Nephron (organoid): ENCODE data around the gene MYH3.

Source experiments
- H3K27ac Mint-ChIP-seq, 3 experiments: 2 replicates each; pipeline ENCODE4 v1.8.0; 2020; ENCODE audit warnings: mixed read lengths in 3 of 3, mild to moderate bottlenecking in 2 of 3, moderate library complexity in 1 of 3
- H3K27me3 Mint-ChIP-seq: 2 replicates; pipeline ENCODE4 v1.8.0; 2021; ENCODE audit warnings: low read depth, mild to moderate bottlenecking, moderate library complexity, mixed read lengths
- H3K36me3 Mint-ChIP-seq: 2 replicates; pipeline ENCODE4 v1.8.0; 2020; ENCODE audit warnings: low read depth, mixed read lengths
- H3K4me1 Mint-ChIP-seq: 2 replicates; pipeline ENCODE4 v1.8.0; 2020; ENCODE audit warnings: mixed read lengths
- H3K4me3 Mint-ChIP-seq, 3 experiments: 2 replicates each; pipeline ENCODE4 v1.8.0; 2020; ENCODE audit warnings: mild to moderate bottlenecking in 3 of 3, mixed read lengths in 3 of 3, moderate library complexity in 2 of 3
- H3K9me3 Mint-ChIP-seq: 2 replicates; pipeline ENCODE4 v1.8.0; 2020; ENCODE audit warnings: mixed read lengths
- TF ChIP-seq, protein P1 (sequence below), 3 experiments: fragments of 200-600 bp; sonication (generic); IDR thresholded peaks; one replicate each; pipeline ENCODE4 v1.5.0; 2021; ENCODE audit warnings: antibody characterized with exemption in 3 of 3; ENCODE audit not compliant: unreplicated experiment in 3 of 3

Gene MYH3

DNA sequence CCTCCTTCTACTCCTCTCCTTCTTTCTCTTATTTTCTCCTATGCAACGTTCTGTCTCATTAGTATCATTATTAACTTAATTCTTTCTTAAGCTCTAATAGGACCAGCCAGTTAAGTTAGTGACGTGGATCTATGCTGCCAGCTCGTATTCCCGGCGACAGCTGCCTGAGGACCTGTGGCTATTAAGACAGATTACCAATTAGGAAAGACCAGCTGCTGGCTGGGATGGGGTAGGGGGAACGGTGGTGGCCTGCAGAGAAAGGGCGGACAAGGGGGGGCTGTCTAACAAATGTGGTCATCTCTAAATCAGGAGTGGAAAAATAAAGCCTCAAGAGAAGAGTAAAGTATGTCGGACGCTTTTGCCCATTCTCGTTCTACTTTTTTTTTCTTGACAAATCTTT lies 770 bp upstream of the MYH3 start:
- H3K4me3 Mint-ChIP-seq = peak overlapping the region in 2 of 3 experiments; percentile 62 to 75
- peaks cover 7% of the 10 kb centered on the region for H3K27me3 Mint-ChIP-seq
- H3K36me3 Mint-ChIP-seq = peaks cover 6% of the 10 kb centered on the region
- H3K4me1 Mint-ChIP-seq = peaks cover 38% of the 10 kb centered on the region
- H3K9me3 Mint-ChIP-seq = no peaks in the 10 kb centered on the region
- TF ChIP-seq, protein P1, sequence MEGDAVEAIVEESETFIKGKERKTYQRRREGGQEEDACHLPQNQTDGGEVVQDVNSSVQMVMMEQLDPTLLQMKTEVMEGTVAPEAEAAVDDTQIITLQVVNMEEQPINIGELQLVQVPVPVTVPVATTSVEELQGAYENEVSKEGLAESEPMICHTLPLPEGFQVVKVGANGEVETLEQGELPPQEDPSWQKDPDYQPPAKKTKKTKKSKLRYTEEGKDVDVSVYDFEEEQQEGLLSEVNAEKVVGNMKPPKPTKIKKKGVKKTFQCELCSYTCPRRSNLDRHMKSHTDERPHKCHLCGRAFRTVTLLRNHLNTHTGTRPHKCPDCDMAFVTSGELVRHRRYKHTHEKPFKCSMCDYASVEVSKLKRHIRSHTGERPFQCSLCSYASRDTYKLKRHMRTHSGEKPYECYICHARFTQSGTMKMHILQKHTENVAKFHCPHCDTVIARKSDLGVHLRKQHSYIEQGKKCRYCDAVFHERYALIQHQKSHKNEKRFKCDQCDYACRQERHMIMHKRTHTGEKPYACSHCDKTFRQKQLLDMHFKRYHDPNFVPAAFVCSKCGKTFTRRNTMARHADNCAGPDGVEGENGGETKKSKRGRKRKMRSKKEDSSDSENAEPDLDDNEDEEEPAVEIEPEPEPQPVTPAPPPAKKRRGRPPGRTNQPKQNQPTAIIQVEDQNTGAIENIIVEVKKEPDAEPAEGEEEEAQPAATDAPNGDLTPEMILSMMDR (IDR thresholded peaks at IDR 0.05; ENCODE audit: unreplicated experiment in 3 of 3) = no peak
- peak overlapping the region; percentile 3 to 72 (median 22) for H3K27ac Mint-ChIP-seq

DNA sequence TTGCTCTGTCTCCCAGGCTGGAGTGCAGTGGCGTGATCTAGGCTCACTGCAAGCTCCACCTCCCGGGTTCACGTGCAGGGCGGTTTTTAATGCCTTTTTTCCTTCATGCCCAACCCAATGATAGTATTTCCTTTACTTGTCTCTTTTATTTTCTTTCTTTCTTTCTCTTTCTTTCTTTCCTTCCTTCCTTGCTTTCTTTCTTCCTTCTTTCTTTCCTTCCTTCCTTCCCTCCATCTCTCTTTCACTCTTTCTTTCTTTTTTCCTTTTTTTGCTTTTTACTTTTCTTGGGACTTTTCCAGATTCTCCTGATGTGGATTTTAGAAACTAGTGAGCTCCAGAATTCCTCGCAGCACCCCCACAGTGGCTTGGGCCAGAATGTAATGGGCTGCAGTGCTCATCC lies 3.1 kb downstream of the MYH3 start:
- Mint-ChIP-seq H3K27ac (peak overlapping the region in 1 of 3 experiments; percentile 34), H3K9me3 (no peaks in the 10 kb centered on the region), H3K36me3 (no peaks in the 10 kb centered on the region), H3K27me3 (peaks cover 7% of the 10 kb centered on the region), H3K4me3 (peak overlapping the region; percentile 6 to 86 (median 69)), H3K4me1 (peaks cover 34% of the 10 kb centered on the region)
- TF ChIP-seq, protein P1 (IDR thresholded peaks at IDR 0.05; ENCODE audit: unreplicated experiment in 3 of 3) = no peak

DNA sequence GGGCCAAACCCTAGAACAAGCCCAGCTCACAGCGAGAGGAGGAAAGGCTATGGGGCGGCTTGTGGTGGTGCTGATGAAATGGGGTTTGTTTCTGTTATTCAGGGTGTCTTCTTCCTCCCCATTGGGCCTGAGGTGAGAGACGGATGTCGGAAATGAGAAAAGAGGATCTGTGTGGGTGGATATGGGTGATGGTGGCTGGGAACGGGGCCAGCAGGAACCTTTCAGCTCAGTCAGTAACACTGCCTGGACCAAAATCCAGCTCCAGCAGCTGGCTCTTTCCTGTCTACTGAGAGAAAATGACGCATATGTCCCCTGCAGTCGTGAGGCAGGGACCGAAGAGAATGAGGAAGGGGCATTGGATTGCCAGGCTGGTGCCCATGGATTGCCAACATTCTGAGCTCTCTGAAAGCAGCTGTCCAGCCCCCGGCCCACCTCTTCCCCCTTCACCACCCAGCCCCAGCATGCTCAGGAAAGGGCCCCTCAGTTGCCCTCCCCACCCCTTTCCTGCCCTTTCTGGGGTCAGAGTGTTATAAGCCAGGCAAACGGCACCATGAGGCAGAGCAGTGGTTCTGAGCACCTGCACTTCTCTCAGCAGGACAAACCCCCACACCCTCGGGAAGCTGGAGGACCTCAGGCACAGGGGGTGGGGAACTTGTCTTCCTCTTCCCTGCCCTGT lies 4.0 kb downstream of the MYH3 start:
- Mint-ChIP-seq H3K27me3 (peaks cover 7% of the 10 kb centered on the region), H3K27ac (peak overlapping the region in 2 of 3 experiments; percentile 13 to 34), H3K36me3 (no peaks in the 10 kb centered on the region), H3K9me3 (no peaks in the 10 kb centered on the region), H3K4me3 (peak overlapping the region in 2 of 3 experiments; percentile 69 to 86), H3K4me1 (peaks cover 36% of the 10 kb centered on the region)
- TF ChIP-seq, protein P1 (IDR thresholded peaks at IDR 0.05; ENCODE audit: unreplicated experiment in 3 of 3) = no peak

DNA sequence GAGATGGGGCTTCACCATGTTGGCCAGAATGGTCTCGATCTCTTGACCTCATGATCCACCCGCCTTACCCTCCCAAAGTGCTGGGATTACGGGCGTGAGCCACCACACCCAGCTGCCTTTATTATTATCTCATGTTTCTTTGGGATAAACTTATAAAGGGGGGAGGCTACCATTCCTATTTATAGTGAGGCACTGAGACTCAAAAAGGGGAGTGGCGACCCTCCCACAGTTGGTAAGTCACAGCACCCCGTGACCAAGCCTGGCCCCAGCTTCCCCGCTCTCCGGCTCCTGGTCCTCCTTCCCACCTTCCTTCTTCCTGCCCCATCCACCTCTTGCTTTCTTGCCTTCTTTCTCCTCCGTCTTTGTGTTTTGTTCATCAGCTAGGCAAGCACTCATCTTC lies 5.2 kb downstream of the MYH3 start:
- H3K36me3 Mint-ChIP-seq = no peaks in the 10 kb centered on the region
- peaks cover 36% of the 10 kb centered on the region for H3K4me1 Mint-ChIP-seq
- no peaks in the 10 kb centered on the region for H3K9me3 Mint-ChIP-seq
- H3K4me3 Mint-ChIP-seq = peak overlapping the region in 2 of 3 experiments; percentile 19 to 72
- TF ChIP-seq, protein P1 (IDR thresholded peaks at IDR 0.05; ENCODE audit: unreplicated experiment in 3 of 3) = no peak
- H3K27ac Mint-ChIP-seq = no peak overlapping the region
- peaks cover 6% of the 10 kb centered on the region for H3K27me3 Mint-ChIP-seq

DNA sequence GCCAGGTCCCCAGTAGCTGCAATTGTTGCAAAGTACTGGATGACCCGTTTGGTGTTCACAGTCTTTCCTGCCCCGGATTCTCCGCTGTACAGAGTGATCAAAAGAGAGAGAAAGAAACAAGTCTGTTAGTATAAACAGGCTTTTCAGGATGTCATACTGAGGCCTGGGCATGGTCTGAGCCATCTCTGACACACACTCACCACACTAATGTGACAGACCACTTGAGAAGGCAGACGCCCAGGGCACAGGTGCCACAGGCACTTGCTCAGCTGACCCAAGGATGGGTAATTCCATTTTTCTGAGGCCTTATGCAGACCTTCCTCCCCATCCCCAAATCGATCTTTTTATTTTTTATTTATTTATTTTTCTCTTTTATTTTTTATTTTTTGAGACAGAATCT lies 7.5 kb downstream of the MYH3 start:
- Mint-ChIP-seq H3K36me3 (peaks cover 3% of the 10 kb centered on the region), H3K27ac (no peak overlapping the region), H3K9me3 (no peaks in the 10 kb centered on the region), H3K27me3 (peaks cover 6% of the 10 kb centered on the region), H3K4me1 (peaks cover 41% of the 10 kb centered on the region), H3K4me3 (peak overlapping the region in 1 of 3 experiments; percentile 23)
- TF ChIP-seq, protein P1 (IDR thresholded peaks at IDR 0.05; ENCODE audit: unreplicated experiment in 3 of 3) = no peak

DNA sequence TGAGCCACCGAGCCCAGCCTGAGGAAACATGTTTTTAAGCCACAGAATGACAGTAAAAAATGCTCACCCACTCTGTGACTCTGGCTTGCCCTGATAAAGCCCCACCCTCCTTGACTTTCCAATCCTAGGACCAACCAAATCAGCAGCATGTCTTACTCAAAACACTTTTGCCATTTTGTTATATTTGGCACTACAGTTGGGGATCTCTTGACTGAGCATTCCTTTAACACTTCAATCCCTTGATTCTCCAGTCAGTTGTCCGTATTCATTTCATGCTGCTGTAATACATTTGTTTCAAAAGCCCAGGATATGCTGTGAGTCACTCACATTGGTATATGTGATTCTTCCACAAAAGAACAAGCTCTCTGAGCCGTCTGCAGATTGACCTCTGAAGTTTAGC lies 8.2 kb downstream of the MYH3 start:
- H3K4me3 Mint-ChIP-seq = peak overlapping the region in 1 of 3 experiments; percentile 41
- TF ChIP-seq, protein P1 (IDR thresholded peaks at IDR 0.05; ENCODE audit: unreplicated experiment in 3 of 3) = no peak
- peaks cover 3% of the 10 kb centered on the region for H3K27me3 Mint-ChIP-seq
- peaks cover 43% of the 10 kb centered on the region for H3K4me1 Mint-ChIP-seq
- peaks cover 7% of the 10 kb centered on the region for H3K36me3 Mint-ChIP-seq
- H3K9me3 Mint-ChIP-seq = no peaks in the 10 kb centered on the region
- H3K27ac Mint-ChIP-seq = no peak overlapping the region
